Neuronal stem cell (in vitro differentiated cells): ENCODE results near the gene CDH26.
A peak's percentile ranks its signal among the peaks of the same experiment; 100 is the strongest.

Experiments used
- DNase-seq: peaks from one replicate; pipeline ENCODE4 v3.0.0-alpha.2; 2013; ENCODE audit warnings: low spot score
- H2AFZ ChIP-seq: one replicate; pipeline ENCODE4 v1.6.1; 2013; ENCODE audit warnings: mild to moderate bottlenecking, low read length, inconsistent platforms
- H2AK5ac ChIP-seq: 2 replicates; pipeline ENCODE4 v1.6.1; 2013; ENCODE audit warnings: low read depth, mild to moderate bottlenecking, inconsistent platforms, low read length, moderate library complexity, mixed read lengths
- H2BK120ac ChIP-seq: 2 replicates; pipeline ENCODE4 v1.6.1; 2013; ENCODE audit warnings: low read depth, mild to moderate bottlenecking, inconsistent platforms, low read length, moderate library complexity, mixed read lengths
- H2BK12ac ChIP-seq: one replicate; pipeline ENCODE4 v1.6.1; 2013; ENCODE audit warnings: low read length, inconsistent platforms
- H2BK15ac ChIP-seq: 2 replicates; pipeline ENCODE4 v1.6.1; 2013; ENCODE audit warnings: mild to moderate bottlenecking, low read length, inconsistent platforms, mixed read lengths
- H2BK5ac ChIP-seq: one replicate; pipeline ENCODE4 v1.6.1; 2013; ENCODE audit warnings: inconsistent platforms, mild to moderate bottlenecking, low read length, moderate library complexity
- H3K14ac ChIP-seq: one replicate; pipeline ENCODE4 v1.6.1; 2013; ENCODE audit warnings: low read length, inconsistent platforms
- H3K18ac ChIP-seq: 2 replicates; pipeline ENCODE4 v1.6.1; 2013; ENCODE audit warnings: low read length, inconsistent platforms
- H3K23ac ChIP-seq: 2 replicates; pipeline ENCODE4 v1.6.1; 2013; ENCODE audit warnings: low read depth, mild to moderate bottlenecking, mixed read lengths, low read length, inconsistent platforms; ENCODE audit not compliant: poor library complexity
- H3K27ac ChIP-seq: replicated peaks from 3 replicates; pipeline ENCODE4 v1.5.1; 2013; ENCODE audit warnings: low read length, inconsistent platforms
- H3K27me3 ChIP-seq, 3 experiments: 2 replicates each; pipeline ENCODE4 v1.6.1; 2013; ENCODE audit warnings: low read length in 3 of 3, mild to moderate bottlenecking in 2 of 3, inconsistent platforms in 1 of 3, low read depth in 1 of 3, mixed read lengths in 1 of 3, moderate library complexity in 1 of 3; ENCODE audit not compliant: control insufficient read depth in 3 of 3, insufficient read depth in 3 of 3
- H3K36me3 ChIP-seq, 2 donors: replicated peaks in 1 of 2; 2 replicates each; pipeline ENCODE4 v1.6.1; 2013; ENCODE audit warnings: low read length in 2 of 2; ENCODE audit not compliant: control insufficient read depth in 2 of 2, insufficient read depth in 2 of 2
- H3K4ac ChIP-seq: 2 replicates; pipeline ENCODE4 v1.6.1; 2013; ENCODE audit warnings: inconsistent platforms, mild to moderate bottlenecking, low read length, moderate library complexity
- H3K4me1 ChIP-seq, 2 donors: 1 replicate in 1 of 2; 2 replicates in 1 of 2; pipeline ENCODE4 v1.6.1; 2013; ENCODE audit warnings: low read length in 2 of 2, low read depth in 1 of 2; ENCODE audit not compliant: control insufficient read depth in 2 of 2, insufficient read depth in 1 of 2
- H3K4me2 ChIP-seq: one replicate; pipeline ENCODE4 v1.6.1; 2013; ENCODE audit warnings: mild to moderate bottlenecking, low read length, inconsistent platforms; ENCODE audit not compliant: insufficient read depth, poor library complexity, severe bottlenecking
- H3K4me3 ChIP-seq, 2 donors: 2 replicates each; pipeline ENCODE4 v1.5.1; 2013; ENCODE audit warnings: low read length in 2 of 2, mild to moderate bottlenecking in 2 of 2, inconsistent platforms in 1 of 2, moderate library complexity in 1 of 2
- H3K79me1 ChIP-seq: one replicate; pipeline ENCODE4 v1.6.1; 2013; ENCODE audit warnings: low read depth, mild to moderate bottlenecking, inconsistent platforms, low read length, moderate library complexity
- H3K9ac ChIP-seq: one replicate; pipeline ENCODE4 v1.6.1; 2013; ENCODE audit warnings: mild to moderate bottlenecking, low read depth, low read length, inconsistent platforms; ENCODE audit not compliant: poor library complexity
- H3K9me3 ChIP-seq, 2 donors: replicated peaks in 1 of 2; 2 replicates each; pipeline versions ENCODE3 to v1.6.1; 2013; ENCODE audit warnings: low read length in 2 of 2, mild to moderate bottlenecking in 2 of 2, inconsistent platforms in 1 of 2, low read depth in 1 of 2, mixed read lengths in 1 of 2, moderate library complexity in 1 of 2; ENCODE audit not compliant: control insufficient read depth in 2 of 2, insufficient read depth in 1 of 2
- H4K8ac ChIP-seq: one replicate; pipeline ENCODE4 v1.6.1; 2013; ENCODE audit warnings: low read depth, mild to moderate bottlenecking, inconsistent platforms, low read length, moderate library complexity
- H4K91ac ChIP-seq: one replicate; pipeline ENCODE4 v1.6.1; 2013; ENCODE audit warnings: low read length, low read depth, mild to moderate bottlenecking, inconsistent platforms; ENCODE audit not compliant: poor library complexity
- WGBS, 2 donors: extraction: QIAGEN DNeasy Blood & Tissue Kit; methylation state at CpG; one replicate each; pipeline ENCODE4 v1.1.7; 2013; ENCODE audit warnings: missing lambda C conversion rate in 2 of 2, mixed read lengths in 1 of 2; ENCODE audit not compliant: insufficient read length in 2 of 2, insufficient replicate concordance in 1 of 2; ENCODE audit errors: extremely low coverage in 2 of 2; 5-methylcytosine and 5-hydroxymethylcytosine counted together

CDH26 gene

DNA sequence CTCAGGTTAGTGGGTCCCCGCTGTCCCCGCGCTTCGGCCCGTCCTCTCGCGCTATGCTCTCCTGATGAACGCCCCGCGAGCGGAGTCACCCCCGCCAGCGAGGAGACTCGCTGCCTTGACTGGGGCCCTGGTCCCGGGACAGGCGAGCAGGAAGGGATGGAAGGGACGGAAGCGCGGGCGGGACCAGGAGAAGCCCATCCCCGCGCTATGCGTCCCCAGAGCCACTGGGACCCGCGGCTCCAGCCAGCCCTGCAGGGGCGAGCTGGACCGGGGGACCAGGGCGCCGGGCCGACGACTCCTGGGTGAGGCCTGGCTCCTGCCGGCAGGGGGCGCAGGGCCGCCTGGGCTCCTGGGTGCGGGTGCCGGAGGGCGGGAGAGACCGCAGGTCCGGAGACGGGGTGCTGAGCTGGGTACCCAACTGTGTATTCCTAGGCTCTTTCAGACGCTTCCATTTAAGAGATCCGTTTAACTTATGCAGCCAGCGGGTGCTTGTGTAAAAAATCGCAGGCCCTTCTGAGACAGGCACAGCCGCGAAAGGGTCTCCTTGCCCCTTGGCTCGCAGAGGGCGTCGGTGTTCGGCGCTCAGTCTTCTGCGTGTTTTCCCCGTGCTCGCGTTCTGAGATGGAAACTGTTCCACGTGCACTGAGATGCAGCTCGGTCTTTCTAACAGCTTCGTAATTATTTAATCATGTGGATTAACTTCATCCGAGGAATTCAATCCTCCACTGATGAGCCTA lies 24.2 kb upstream of the CDH26 start:
- Histone ChIP-seq H3K4me2 (peak overlapping the region; percentile 73), H2BK12ac (no peak overlapping the region), H2BK120ac (no peak overlapping the region), H2BK5ac (no peak overlapping the region), H2AK5ac (no peak overlapping the region), H4K8ac (peak overlapping the region; percentile 98), H2BK15ac (peak overlapping the region; percentile 67), H3K9me3 (peaks cover 0 to 7% of the 10 kb centered on the region in 2 donors), H3K4me1 (peaks cover 0 to 12% of the 10 kb centered on the region in 2 donors), H3K4me3 (peak overlapping the region in 1 of 2 donors; percentile 83), H3K27me3 (peaks cover 0 to 14% (median 2%) of the 10 kb centered on the region in 3 experiments), H3K14ac (no peak overlapping the region), H4K91ac (no peak overlapping the region), H3K79me1 (peaks cover 2% of the 10 kb centered on the region), H3K23ac (peak overlapping the region; percentile 85), H3K36me3 (peaks cover 0 to 4% of the 10 kb centered on the region in 2 donors), H3K4ac (peak overlapping the region; percentile 53), H3K18ac (peak overlapping the region; percentile 98), H3K9ac (peak overlapping the region; percentile 70), H2AFZ (no peak overlapping the region), H3K27ac (no peak overlapping the region)
- WGBS, 2 donors: no CpG with 5 or more reads among the region's 59 CpGs
- peak; percentile 67 for DNase-seq

GRCh38 chr20:59935457-59936185 lies 22.6 kb upstream of the CDH26 start:
- Histone ChIP-seq H3K79me1 (peaks cover 5% of the 10 kb centered on the region), H3K4me1 (peaks cover 3 to 12% of the 10 kb centered on the region in 2 donors), H2BK12ac (no peak overlapping the region), H3K23ac (no peak overlapping the region), H3K4me3 (no peak overlapping the region), H2BK120ac (no peak overlapping the region), H3K27ac (no peak overlapping the region), H3K36me3 (peaks cover 0 to 5% of the 10 kb centered on the region in 2 donors), H3K14ac (no peak overlapping the region), H2BK15ac (no peak overlapping the region), H3K9ac (no peak overlapping the region), H2BK5ac (no peak overlapping the region), H2AFZ (no peak overlapping the region), H3K4ac (no peak overlapping the region), H3K18ac (no peak overlapping the region), H3K9me3 (peaks cover 0 to 11% of the 10 kb centered on the region in 2 donors), H3K27me3 (peaks cover 0 to 21% (median 6%) of the 10 kb centered on the region in 3 experiments), H4K8ac (no peak overlapping the region), H4K91ac (no peak overlapping the region), H2AK5ac (no peak overlapping the region), H3K4me2 (no peak overlapping the region)
- no CpG with 5 or more reads among the region's 8 CpGs for WGBS, 2 donors
- DNase-seq: no peak

DNA sequence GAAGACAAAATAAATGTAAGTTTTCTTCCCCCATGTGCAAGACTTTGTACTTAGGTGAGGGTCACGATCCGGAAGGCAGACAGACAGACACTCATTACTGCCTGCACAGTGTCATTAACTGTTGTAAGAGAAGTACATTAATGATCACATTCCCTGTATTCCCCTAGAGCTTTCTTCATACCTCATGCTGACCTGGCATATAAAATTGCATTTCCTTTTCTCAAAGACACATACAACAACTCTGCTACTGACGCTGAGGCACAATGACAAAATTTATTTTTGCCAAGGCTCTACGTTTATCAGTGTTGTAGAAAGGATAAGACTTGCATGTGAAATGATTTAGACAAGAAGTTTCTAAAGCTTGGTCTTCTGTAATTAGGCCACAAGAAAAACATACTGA lies 21.8 kb upstream of the CDH26 start:
- no peak overlapping the region for H3K4me3 ChIP-seq
- peaks cover 0 to 21% (median 6%) of the 10 kb centered on the region in 3 experiments for H3K27me3 ChIP-seq
- no peak overlapping the region for H4K91ac ChIP-seq
- no peak overlapping the region for H2AK5ac ChIP-seq
- peaks cover 0 to 11% of the 10 kb centered on the region in 2 donors for H3K9me3 ChIP-seq
- peaks cover 5% of the 10 kb centered on the region for H3K79me1 ChIP-seq
- no peak overlapping the region for H3K18ac ChIP-seq
- no peak overlapping the region for H2BK5ac ChIP-seq
- no peak overlapping the region for H2BK12ac ChIP-seq
- H3K4me1 ChIP-seq: peaks cover 3 to 9% of the 10 kb centered on the region in 2 donors
- H3K23ac ChIP-seq: no peak overlapping the region
- no peak for DNase-seq
- no peak overlapping the region for H2AFZ ChIP-seq
- peaks cover 0 to 5% of the 10 kb centered on the region in 2 donors for H3K36me3 ChIP-seq
- no peak overlapping the region for H3K4me2 ChIP-seq
- no peak overlapping the region for H4K8ac ChIP-seq
- no peak overlapping the region for H2BK120ac ChIP-seq
- H3K9ac ChIP-seq: no peak overlapping the region
- no peak overlapping the region for H3K4ac ChIP-seq
- WGBS, 2 donors: no CpG with 5 or more reads among the region's 4 CpGs
- no peak overlapping the region for H3K27ac ChIP-seq
- H2BK15ac ChIP-seq: no peak overlapping the region
- H3K14ac ChIP-seq: no peak overlapping the region

DNA sequence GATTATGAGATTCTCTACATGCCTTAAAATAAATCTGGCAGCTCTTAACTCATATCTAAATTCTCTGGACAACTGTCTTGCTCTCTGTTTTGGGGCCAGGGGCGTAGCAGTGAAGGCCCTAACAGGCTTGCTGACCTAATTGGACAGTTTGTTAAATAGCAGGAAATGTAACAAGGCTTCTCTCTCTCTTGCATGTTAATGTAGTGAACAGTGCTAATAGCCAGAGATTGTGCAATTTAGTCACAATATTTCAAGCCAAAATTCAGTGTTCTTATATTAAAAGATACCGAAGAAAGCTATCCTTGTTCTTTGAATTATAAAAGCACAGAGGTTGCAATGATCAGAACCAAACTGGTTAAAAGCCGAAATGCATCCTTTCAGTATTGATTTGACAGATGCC lies 21.1 kb upstream of the CDH26 start:
- H3K4ac ChIP-seq: no peak overlapping the region
- H3K23ac ChIP-seq: no peak overlapping the region
- H3K9me3 ChIP-seq: peaks cover 0 to 11% of the 10 kb centered on the region in 2 donors
- H3K79me1 ChIP-seq: peaks cover 5% of the 10 kb centered on the region
- WGBS, 2 donors: no CpG with 5 or more reads among the region's 3 CpGs
- DNase-seq: no peak
- peaks cover 0 to 10% of the 10 kb centered on the region in 2 donors for H3K36me3 ChIP-seq
- H2BK5ac ChIP-seq: no peak overlapping the region
- no peak overlapping the region for H3K27ac ChIP-seq
- H4K91ac ChIP-seq: no peak overlapping the region
- no peak overlapping the region for H3K14ac ChIP-seq
- peaks cover 0 to 21% (median 6%) of the 10 kb centered on the region in 3 experiments for H3K27me3 ChIP-seq
- no peak overlapping the region for H2BK15ac ChIP-seq
- no peak overlapping the region for H3K4me2 ChIP-seq
- H3K4me1 ChIP-seq: peaks cover 3% of the 10 kb centered on the region in 2 donors
- H2AK5ac ChIP-seq: no peak overlapping the region
- H3K9ac ChIP-seq: no peak overlapping the region
- H2BK12ac ChIP-seq: no peak overlapping the region
- H3K4me3 ChIP-seq: no peak overlapping the region
- no peak overlapping the region for H2AFZ ChIP-seq
- H2BK120ac ChIP-seq: no peak overlapping the region
- no peak overlapping the region for H4K8ac ChIP-seq
- H3K18ac ChIP-seq: no peak overlapping the region
